ENCODE measurements around the gene CAMTA1. TPM values are rescaled to one million over a fixed set of nuclear protein-coding genes. Genes with fewer than 3 reads are reported as not detected.

CAMTA1 gene
- total RNA-seq, 1 experiment from 2014 or later = 103 TPM

GRCh38 chr1:7105269-7105668 is 320.0 kb downstream of the CAMTA1 start:
- no peak for DNase-seq
- Histone ChIP-seq H3K36me3 (no peaks in the 10 kb centered on the region), H3K27me3 (no peaks in the 10 kb centered on the region), H3K9me3 (no peaks in the 10 kb centered on the region), H3K4me3 (no peak overlapping the region)

- DNase-seq = no peak
- Histone ChIP-seq H3K27me3 (no peaks in the 10 kb centered on the region), H3K9me3 (no peaks in the 10 kb centered on the region)
These were observed 321.3 kb downstream of the CAMTA1 start for GRCh38 chr1:7106442-7107108.

GRCh38 chr1:7107109-7107830 is 322.0 kb downstream of the CAMTA1 start:
- no peak for DNase-seq
- Histone ChIP-seq H3K9me3 (no peaks in the 10 kb centered on the region), H3K4me3 (no peak overlapping the region), H3K27me3 (no peaks in the 10 kb centered on the region), H3K36me3 (no peaks in the 10 kb centered on the region)

More at GRCh38 chr1:7106442-7107108, 321.3 kb downstream of the CAMTA1 start:
- Histone ChIP-seq H3K36me3 (no peaks in the 10 kb centered on the region), H3K4me3 (no peak overlapping the region)

DNA sequence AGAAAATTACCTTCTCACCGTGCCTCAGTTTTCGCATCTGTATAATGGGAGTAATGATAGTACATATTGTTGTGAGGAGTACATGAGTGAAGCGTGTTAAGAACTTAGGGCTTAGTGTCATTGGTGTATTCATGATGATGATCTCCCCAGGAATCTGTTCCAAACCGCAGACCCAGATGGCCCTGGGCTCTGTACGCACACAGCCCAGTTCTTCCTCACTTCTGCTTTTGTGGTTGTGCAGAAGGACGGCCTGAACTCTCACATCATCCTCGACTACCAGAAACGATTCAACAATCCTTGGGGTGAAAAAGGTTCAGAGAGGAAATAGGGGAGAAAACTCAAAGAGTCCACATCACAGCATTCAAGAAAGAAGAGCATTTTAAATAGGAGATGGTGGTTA is 323.0 kb downstream of the CAMTA1 start:
- Histone ChIP-seq H3K4me3 (no peak overlapping the region), H3K27me3 (no peaks in the 10 kb centered on the region)
- no peak for DNase-seq

GRCh38 chr1:7109901-7110300 is 324.6 kb downstream of the CAMTA1 start:
- Histone ChIP-seq H3K27me3 (no peaks in the 10 kb centered on the region), H3K36me3 (no peaks in the 10 kb centered on the region), H3K9me3 (no peaks in the 10 kb centered on the region), H3K4me3 (no peak overlapping the region)
- DNase-seq = no peak

More for the DNA sequence above, 323.0 kb downstream of the CAMTA1 start:
- no peaks in the 10 kb centered on the region for H3K36me3 ChIP-seq
- no peaks in the 10 kb centered on the region for H3K9me3 ChIP-seq

- H3K36me3 ChIP-seq = no peaks in the 10 kb centered on the region
- no peaks in the 10 kb centered on the region for H3K27me3 ChIP-seq
- no peaks in the 10 kb centered on the region for H3K9me3 ChIP-seq
- DNase-seq = no peak
- H3K4me3 ChIP-seq = no peak overlapping the region
These were observed 325.1 kb downstream of the CAMTA1 start for GRCh38 chr1:7110321-7110720.

DNA sequence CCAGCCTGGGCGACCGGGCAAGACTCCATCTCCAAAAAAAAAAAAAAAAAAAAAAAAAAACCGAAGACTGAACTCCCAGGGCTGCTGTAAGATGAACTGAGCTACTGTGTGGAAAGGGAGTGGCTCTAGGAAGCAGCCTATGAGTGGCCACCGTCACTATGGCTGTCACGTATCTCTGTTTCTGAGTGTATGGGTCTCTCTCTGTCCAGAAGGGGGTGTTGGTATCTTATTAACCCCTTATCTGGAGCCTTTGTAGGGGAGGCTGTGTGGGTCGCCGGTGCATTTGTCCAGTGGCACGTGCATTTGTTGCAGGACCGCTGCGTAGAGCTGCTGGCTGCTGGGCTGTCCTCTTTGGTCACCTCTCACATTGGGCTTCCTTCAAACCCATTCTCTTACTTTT is 326.6 kb downstream of the CAMTA1 start:
- Histone ChIP-seq H3K27me3 (no peaks in the 10 kb centered on the region), H3K9me3 (no peaks in the 10 kb centered on the region), H3K36me3 (no peaks in the 10 kb centered on the region), H3K4me3 (no peak overlapping the region)
- DNase-seq = no peak

- no peak for DNase-seq
- no peaks in the 10 kb centered on the region for H3K36me3 ChIP-seq
- H3K9me3 ChIP-seq = no peaks in the 10 kb centered on the region
- no peaks in the 10 kb centered on the region for H3K27me3 ChIP-seq
- no peak overlapping the region for H3K4me3 ChIP-seq
These were observed 327.9 kb downstream of the CAMTA1 start for GRCh38 chr1:7113136-7113535.

- Histone ChIP-seq H3K36me3 (no peaks in the 10 kb centered on the region), H3K4me3 (no peak overlapping the region), H3K27me3 (no peaks in the 10 kb centered on the region), H3K9me3 (no peaks in the 10 kb centered on the region)
- no peak for DNase-seq
These were observed 328.6 kb downstream of the CAMTA1 start for GRCh38 chr1:7113822-7114221.

DNA sequence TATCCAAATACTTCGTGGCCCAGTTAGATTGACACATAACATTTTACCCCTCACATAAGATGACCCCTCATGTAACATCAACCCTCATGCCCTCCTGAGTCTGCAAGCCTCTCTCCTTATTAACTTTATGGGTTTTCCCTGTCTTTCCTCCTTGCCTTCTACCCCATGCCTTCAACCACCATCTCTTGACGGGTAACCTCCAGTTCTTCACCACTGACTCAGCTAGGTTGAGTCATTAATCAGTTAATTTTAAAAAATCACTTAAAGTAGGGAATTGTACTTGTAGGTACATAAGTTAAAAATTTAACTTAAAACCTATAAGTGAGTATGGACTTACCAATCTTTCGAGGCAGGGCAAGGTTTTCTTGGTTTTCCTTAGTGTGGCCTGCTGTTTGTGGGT is 330.7 kb downstream of the CAMTA1 start:
- Histone ChIP-seq H3K27me3 (no peaks in the 10 kb centered on the region), H3K36me3 (no peaks in the 10 kb centered on the region), H3K4me3 (no peak overlapping the region), H3K9me3 (no peaks in the 10 kb centered on the region)
- DNase-seq = no peak

DNA sequence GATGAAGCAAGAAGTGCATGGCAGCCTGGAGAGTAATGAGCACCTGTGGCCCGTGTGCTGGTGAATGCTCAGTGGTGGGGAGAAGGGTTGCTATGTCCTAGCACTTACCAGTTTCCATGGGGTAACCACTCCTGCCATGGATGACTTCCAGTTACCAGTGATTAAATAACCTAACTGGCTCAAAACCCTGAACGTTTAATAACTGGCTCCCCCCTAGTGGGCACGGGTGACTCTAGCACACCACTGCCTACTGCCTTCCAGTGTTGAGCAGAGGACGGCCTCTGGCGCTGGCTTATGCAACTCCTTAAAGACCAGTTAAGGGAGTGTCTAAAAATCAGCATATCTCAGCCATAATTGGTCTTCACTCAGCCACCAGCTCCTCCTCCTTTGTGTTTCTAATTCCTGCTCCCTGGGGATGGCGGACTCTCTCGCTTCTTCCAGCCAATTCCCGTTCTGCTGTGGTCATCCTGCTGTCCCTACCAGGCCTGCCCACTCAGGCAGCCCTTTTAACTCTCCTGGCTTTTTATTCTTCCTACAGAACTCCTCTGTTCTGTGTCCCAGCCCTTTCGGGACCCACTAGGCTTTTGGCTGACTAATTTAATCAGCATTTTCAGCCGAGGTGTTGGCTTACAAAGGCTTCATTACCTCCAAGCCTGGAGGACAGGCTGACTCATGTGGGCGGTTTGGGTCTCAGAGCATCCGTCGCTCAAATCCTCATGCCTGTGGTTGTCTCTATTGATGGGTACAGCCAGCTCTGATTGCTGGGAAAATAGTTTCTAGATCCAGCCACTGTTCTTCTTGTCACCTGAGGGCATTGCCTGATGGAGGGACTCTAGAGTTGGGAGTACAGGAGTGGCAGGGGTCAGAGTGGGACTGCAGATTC is 332.4 kb downstream of the CAMTA1 start:
- Histone ChIP-seq H3K36me3 (no peaks in the 10 kb centered on the region), H3K4me3 (peak overlapping the region; percentile 5; the same call in 1 of the 2 replicates), H3K9me3 (no peaks in the 10 kb centered on the region), H3K27me3 (no peaks in the 10 kb centered on the region)
- peak; percentile 91 for DNase-seq

DNA sequence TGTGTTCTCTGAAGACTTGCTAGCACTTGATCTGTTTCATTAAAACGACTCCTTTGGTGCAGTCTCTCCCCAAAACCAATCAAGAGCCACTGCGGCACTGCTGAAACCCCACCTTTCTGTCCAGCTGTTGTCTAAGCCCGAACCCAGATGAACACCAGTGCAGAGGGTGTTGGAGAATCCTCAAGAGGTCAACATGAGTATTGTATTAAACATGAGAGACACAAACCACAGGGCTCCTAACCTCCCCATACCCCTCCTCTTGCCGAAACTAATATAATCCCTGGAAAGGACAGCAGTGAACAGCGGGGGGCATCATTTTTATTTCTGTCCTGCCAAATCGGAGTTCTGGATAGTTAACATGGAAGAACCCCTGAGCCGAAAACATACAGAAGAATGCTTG is 333.9 kb downstream of the CAMTA1 start:
- no peaks in the 10 kb centered on the region for H3K36me3 ChIP-seq
- no peaks in the 10 kb centered on the region for H3K27me3 ChIP-seq
- H3K4me3 ChIP-seq = no peak overlapping the region
- H3K9me3 ChIP-seq = no peaks in the 10 kb centered on the region
- DNase-seq = peak; percentile 49

DNA sequence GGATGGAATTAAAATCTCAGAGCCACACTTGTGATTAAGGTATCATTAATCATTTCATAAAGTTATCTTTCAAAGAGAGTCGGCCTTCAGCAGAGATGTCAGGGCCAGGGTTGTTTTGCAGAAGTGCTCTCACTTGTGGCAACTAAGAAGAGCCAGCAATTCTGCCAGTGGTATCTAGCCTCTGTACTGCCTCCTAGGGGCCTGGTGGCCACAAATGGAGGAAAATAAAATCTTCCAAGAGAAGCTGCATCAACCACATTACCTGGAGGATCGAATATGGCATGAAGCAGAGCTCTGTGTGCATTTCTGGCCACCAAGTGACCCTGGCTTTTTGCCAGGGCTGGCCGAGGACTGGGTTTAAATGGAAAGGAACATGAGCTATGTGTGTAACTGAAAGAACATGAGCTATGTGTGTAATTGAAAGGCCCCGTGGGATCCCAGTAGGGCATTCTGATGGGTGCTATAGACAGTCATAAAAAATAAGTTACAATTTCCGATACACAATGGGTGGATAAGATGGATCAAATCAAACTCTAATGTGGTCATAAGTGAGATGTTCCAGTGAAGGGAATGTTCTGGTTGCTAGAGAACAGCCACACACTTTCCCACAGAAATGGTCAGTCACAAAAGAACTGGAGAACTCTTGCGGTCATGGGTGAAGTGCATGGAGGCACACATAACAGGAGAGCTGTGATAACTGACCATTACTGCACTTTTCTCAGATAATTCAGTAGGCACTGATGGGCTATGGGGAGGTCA is 335.8 kb downstream of the CAMTA1 start:
- no peak for DNase-seq
- Histone ChIP-seq H3K36me3 (no peaks in the 10 kb centered on the region), H3K4me3 (no peak overlapping the region), H3K27me3 (no peaks in the 10 kb centered on the region), H3K9me3 (no peaks in the 10 kb centered on the region)

DNA sequence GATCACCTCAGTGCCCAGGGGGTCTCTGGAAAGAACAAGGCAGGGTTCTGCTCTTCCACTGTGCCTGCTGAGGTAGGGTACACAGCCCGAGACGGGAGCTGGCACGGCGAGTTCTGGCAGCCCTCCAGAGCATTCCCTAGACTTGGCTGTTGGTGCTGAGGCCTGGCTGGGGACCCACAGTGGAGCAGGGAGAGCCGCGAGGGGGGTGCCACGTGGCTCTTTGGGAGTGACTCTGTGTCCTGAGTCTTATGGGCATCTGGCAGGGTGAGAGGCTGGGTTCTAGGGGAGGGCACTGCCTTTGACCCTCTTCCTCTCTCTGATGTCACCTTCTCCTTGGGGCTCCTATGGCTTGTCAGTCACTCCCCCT is 336.4 kb downstream of the CAMTA1 start:
- no peaks in the 10 kb centered on the region for H3K36me3 ChIP-seq
- no peaks in the 10 kb centered on the region for H3K9me3 ChIP-seq
- peak; percentile 16 for DNase-seq
- no peak overlapping the region for H3K4me3 ChIP-seq
- no peaks in the 10 kb centered on the region for H3K27me3 ChIP-seq

DNA sequence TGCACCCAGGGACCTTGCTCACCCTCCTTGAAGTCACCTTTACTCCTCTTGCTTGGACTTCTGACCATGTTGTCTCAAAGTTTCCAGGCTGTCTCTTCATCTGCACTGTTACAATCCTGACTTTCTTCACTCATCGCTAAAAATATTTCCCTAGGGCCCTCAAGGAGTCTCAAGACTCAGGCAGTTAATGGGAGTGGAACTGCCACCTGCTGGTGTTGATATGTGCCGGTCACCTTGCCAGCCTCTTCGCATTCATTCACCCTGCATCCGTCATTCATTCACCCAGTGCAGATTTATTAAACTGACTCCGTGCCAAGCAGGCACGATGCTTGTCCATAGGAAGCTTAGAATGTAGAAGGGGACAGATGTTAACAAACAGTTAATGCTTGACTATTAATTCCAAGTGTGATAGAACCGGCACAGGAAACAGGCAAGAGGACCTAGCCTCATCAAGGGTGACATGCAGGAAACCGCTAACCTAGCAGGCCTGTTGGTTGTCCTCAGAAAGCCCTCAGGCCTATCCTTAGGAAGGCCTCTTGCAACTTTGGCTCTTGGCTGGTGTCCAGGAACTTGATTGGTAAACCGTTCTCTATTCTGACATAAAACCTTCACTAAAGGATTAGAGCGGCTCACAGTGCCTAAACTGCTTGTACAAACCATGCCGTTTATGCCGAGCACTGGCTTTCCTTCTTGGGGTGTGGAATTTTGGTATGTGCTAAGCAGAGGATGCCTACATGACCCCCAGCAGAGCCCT is 342.2 kb downstream of the CAMTA1 start:
- Histone ChIP-seq H3K4me3 (no peak overlapping the region), H3K36me3 (no peaks in the 10 kb centered on the region), H3K9me3 (no peaks in the 10 kb centered on the region), H3K27me3 (no peaks in the 10 kb centered on the region)
- no peak for DNase-seq

DNA sequence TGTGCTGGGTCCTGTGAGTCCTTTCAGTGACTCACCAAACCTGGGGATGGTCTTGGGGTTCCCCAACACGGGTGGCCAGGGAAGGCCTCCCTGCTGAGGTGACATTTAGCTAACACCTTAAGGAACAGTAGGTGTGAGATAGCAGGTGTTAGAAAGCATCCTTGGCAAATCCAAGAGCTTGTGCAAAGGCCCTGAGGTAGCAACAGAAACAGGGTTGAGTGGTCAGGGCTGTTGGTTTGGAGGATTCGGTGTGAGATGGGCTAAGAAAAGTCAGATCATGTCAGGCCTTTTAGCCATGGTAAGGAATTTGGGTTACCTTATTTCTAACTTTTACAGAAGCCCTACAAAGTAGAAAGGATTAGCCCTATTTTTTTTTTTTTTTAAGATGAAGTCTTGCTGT is 343.0 kb downstream of the CAMTA1 start:
- no peak for DNase-seq
- H3K9me3 ChIP-seq = no peaks in the 10 kb centered on the region
- H3K27me3 ChIP-seq = no peaks in the 10 kb centered on the region
- no peak overlapping the region for H3K4me3 ChIP-seq
- H3K36me3 ChIP-seq = no peaks in the 10 kb centered on the region
